GM19035 (cell line): ENCODE measurements around the gene KRT16.
"Not testable (repeated sequence)": the region's sequence is repeated elsewhere in the genome, so short reads cannot be mapped to it uniquely, and the experiment has no call there.

Source experiments
- ATAC-seq: cut with Tn5 transposase; IDR thresholded peaks from one replicate; pipeline ENCODE4 v1.9.1; 2021; ENCODE audit not compliant: unreplicated experiment

The KRT16 gene

DNA sequence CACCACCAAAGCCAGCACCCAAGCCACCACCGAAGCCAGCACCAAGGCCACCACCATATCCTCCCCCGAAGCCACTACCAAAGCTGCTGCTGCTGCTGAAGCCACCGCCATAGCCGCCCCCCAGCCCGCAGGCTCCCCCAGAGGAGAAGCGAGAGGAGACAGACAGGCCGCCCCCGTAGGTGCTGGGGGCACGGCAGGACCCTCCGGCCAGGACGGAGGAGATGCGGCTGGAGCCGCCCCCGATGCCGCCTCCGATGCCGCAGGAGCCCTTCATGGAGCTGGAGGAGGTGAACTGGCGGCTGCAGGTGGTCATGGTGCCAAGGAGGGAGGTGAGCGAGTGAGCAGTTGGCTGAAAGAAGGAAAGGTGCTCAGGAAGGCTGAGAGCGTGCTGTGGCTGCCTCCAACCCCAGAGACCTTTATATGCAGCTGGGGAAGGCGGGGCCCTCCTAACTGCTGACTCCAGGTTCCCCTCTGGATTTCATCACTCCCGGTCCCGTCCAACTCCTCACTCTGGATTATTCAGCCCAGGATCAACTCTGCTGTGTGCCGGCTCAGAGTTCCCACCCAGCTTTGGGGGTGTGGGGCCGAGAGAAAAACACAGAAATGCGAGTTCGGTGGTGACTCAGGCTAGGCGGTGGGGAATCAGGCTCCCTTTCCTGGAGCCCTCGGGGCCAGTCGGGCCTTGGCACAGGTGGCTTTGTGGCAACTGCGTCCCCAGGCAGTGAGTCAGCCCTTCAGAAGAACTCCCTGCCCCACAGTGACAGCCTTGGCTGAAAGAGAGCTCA, at the start of gene KRT16:
TSS of gene KRT16 (minus strand) at position 392 of the 785 bp plus-strand sequence. CDS start at position 313, 79 bp downstream.
- ATAC-seq, result not testable (repeated sequence)

DNA sequence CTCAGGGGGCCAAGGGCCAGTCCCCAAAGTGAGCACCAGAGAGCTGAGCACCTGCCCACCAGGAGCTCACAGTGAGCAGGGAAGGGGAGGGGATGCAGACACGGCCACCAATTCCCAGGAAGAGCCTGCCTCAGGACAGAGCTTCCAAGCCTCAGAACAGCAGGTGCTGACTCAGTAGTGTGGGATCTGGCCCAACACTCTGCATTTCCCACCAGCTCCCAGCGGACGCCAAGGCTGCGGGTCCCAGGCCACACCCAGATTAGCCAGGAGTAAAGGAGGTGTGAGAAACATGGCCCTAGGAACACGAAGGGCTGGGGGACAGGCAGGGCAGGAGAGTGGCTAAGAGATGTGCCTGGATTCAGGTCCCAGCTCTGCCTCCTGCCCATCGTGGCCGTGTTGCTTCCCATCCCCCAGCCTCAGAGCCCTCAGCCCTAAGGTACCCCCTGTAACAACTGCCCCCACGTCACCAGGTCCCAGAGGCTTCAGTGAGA, 47.7 kb upstream of the KRT16 start:
- no peak for ATAC-seq

DNA sequence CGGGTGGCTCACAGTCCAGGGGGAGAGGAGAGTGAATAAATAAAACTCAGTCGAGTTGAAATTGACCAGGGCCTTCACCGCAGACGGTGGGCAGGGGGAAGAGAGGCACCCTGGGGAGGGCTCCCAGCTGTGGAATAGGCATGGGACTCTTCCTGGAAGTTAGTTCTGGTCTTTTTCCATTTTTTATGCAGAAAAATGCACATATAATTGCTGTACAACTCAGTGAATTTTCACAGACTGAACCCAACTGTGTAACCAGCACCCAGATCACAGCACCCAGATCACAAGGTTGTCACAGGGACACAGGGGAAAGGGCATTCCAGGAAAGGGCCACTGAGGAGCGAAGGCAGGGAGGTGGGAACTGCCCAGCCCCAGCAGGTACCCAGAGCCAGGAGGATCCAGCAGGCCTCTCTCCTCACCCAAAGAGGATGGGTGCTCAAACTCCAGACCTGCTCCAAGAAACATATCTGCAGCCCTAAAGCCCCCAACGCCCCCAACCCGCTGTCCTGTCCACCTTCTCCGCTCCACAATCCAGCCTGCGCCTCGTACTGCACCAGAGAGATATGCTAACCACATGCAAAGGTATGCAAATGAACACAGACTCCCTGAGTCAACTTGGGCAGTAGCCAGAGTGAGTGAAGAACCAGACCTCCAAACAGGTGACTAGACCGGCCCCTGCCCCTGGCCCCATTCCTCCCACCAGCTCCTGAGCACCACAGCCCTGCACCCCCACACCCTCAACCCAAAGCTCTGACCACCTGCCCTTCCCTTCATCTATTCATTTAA, 47.1 kb upstream of the KRT16 start:
- ATAC-seq, result no peak

DNA sequence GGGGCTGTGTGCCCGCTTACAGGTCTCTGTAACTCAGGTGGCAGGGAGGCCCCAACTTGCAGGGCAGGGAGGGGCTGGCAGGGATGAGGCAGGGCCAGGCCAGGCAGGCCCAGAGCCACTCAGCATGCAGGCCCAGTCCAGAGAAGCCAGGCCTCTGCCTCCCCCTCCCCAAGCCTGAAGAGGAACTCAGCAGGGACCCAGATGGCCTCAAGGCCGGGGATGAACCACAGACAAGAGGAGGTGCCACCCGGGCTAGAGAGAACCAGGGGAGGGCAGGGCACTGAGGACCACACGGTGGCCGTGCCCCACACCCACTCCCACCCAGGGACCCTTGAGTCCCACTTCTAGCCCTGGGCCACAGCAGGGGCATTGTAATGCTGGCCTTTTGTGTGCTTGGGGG, 46.3 kb upstream of the KRT16 start:
- ATAC-seq, result no peak

DNA sequence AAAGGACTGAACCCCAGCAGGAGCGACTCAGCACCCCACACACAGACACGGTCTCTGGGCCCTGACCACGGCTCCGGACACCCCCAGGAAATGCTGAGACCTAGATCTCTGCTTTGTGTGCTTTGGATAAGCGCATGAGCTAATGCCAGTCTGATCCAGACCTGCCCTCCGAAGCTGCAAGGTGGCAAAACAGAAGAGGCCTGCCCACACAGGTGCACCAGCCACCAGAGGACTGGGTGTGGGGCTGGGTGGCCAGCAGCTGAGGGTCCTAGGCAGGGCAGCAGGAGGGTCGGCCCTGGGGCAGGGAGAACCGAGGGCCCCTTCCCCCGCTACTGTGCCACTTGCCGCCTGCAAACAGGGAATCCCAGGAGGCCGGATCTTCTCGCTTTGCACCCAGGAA, 45.4 kb upstream of the KRT16 start:
- no peak for ATAC-seq

DNA sequence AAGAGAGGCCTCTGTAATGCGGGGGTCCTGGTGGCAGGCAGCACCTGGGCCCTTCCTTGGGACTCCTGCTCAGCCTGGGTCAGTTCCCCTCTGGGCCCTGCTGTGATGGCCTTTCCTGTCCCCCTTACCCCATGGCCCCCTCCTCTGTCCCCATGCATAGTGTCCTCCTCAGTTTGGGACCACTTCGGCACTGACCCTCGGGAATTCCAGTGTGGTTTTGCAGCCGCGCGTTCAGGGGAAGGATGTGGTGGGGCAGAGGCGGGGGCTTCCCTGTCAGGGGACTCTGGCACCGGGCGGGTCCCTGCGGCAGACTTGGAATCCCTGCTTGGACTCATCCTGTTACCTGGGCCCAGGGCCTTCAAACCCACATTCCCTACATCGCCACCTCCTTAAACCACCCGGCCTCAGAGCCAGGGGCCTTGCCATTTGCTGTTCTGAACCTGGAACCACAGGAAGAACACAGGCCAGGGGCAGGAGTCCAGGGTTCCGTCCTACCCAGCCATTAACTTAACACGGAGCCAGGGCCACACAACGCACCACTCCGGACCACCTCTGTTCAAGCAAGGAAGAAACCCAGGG, 44.7 kb upstream of the KRT16 start:
- no peak for ATAC-seq

DNA sequence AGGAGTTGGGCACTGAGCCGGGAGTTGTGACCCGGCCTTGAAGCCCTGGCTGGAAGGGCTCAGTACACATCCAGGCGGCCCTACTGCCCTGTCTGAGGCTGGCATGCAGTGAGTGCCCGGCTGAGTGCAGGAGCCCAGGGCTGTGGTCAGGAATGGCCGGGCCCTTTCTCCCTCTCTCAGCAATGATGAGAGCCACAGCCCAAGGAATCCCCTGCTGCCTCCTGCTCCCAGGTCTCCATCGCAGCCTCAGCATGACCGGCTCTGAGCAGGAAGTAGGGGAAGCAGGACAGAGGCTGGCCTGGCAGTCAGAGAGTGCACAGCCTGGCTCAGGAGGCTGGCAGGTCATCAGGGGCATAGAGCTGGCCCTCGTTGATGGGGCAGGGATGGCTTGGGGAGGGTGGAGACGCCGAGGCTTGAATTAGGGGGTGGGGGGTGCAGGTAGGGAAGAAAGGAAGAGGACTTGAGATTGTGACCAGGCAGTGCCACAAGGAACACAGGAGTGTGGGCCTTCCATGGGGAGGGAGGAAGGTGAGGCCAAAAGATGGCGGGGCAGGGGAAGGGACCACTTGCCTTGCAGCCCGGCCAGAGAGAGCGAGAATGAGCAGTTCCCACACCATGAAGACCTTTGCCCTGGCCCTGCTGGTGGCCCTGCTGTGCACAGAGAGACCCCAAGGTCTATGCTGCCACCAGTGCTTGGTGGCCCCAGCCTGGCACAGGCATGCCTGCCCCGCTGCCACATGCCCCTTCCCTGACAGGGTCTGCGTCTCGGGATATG, 43.9 kb upstream of the KRT16 start:
- no peak for ATAC-seq

DNA sequence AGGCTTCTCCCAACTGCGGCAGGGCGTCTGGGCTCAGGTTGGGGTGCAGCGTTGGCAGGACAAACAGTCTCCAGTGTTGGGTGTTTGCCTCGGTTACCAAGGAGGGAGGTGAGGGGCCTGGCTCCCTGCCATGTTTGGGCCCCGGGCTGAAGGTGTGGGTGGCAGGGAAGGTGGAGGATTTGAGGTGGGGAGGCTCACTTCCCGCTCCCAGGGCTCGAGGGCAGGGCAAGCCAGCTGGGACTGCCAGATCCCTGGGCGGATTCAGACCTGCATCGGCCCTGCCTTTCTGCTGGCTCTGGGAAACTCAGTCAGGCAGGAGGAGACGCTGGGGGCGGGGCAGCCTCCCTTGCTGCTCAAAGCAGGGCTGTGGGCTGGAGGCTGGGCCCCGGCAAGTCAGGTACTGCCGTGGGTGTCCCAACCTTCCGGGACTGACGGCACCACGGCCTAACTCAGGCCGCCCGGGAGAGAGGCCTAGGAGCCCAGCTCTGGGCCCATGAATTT, 43.1 kb upstream of the KRT16 start:
- ATAC-seq, result no peak

DNA sequence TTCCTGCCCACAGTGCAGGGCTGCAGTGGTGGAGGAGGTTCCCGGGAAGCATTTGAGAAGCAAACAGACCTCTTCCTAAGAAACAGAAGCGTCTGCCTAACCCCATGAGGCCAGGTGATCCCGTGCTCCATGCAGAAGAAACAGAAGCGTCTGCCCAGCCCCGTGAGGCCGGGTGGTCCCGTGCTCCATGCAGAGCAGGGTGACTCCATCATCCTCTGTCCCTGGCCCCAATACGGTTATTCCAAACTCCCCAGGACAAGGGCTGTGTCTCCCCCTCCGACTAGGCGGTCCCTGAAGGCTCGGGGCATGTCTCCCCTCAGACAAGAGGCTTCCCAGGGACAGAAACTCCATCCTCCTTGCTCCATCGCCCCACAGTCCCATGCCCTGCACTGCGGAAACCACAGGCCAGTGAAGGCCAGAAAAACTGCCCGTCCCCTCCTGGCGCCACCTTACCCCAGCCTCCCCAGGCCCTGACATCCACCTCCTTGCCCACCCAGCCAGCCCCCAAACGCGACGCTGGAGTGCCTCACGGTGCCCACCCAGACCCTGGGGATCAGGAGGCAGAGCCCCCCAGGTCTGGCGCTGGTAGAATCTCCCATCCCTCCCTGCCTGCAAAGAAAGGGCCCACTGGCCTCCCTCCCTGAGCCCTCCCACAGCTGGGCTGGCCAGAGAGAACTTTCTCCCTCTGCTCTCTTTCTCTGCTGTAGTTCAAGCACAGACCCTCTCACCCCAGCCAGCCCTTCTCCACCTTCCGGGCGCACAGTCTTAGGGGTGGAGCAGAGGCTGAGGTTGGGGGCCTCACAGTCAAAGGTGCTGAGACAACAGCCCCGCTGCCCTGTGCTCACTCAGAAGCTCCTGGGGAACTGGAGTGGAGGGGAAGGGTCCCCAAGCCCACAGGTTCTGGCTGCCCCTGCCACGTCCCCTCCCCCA, 42.4 kb upstream of the KRT16 start:
- no peak for ATAC-seq

DNA sequence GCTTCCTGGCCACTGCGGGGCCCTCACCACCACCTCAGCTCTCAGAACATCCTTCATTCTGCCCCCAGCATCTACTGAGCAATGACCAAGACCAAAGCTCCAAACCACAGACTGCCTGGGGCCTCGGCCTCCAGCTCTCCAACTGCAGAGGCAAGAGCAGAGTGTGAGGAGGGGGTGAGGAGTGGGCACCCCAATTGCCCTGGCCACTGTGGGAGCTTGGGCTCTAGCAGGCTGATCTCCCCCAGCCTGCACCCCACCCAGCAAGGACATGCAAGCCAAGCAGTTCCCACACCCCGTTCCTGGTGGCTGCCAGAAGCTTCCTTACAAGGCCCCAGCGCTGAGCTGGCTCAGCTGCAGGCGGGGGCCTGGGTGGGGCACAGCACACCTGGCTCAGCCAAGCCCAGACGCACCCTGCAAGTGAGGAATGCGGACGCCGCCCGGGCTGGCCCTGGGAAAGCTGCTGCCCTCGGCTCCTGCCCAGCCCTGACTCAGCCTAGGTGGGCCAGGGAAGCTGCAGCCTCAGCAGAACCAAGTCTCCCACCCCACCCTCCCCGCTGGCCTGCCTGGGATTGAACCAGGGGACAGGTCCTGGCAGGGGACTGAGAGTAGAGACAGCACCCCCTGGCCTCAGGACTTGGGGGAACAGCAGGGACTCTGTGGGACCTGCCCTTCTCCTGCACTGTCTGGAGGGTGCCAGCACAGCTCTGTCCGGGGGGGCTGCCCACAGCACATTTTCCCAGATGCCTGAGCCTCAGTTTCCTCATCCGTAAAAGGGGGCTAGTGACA, 41.5 kb upstream of the KRT16 start:
- ATAC-seq, result no peak

DNA sequence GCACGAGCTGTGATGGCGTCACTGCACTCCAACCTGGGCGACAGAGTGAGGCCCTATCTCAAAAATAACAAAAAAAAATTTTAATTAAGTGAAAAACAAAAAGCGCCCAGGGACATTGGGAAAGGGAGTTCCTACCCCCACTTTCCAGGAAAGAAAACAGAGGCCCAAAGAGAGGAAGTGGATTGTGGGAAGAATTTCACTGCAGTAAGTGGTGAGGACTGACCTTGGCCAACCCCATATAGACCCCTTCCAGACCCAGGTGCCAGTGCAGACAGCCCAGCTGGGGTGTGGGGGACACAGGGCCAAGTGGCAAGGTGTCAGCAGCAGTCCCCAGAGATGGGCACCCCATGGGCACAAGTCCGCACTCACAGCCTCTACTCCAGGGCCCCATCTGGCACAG, 40.9 kb upstream of the KRT16 start:
- no peak for ATAC-seq

DNA sequence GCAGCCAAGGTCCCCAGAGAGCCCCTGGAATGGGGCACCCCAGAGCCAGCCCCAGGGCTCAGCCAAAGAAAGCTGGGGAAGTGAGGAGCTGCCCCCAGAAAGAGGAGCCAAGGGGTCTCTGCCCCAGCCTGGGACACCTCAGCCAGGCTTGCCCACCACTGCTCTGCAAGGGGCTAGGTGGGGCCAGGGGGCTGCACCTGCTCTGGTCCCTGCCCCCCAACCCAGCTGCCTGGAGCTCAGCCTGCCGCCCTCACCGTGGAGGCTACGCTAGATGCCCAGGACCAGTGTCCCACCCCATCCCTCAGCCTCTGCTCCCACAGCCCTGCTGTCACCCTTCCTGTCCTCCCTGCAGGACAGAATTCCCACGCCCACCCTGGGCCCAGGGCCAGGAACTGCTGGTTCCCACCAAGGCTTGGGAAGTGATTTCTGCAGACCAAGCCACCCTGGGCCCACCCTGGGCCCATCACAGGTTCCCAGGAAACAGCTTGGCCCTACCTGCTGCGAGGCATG, 39.9 kb upstream of the KRT16 start:
- ATAC-seq, result no peak

DNA sequence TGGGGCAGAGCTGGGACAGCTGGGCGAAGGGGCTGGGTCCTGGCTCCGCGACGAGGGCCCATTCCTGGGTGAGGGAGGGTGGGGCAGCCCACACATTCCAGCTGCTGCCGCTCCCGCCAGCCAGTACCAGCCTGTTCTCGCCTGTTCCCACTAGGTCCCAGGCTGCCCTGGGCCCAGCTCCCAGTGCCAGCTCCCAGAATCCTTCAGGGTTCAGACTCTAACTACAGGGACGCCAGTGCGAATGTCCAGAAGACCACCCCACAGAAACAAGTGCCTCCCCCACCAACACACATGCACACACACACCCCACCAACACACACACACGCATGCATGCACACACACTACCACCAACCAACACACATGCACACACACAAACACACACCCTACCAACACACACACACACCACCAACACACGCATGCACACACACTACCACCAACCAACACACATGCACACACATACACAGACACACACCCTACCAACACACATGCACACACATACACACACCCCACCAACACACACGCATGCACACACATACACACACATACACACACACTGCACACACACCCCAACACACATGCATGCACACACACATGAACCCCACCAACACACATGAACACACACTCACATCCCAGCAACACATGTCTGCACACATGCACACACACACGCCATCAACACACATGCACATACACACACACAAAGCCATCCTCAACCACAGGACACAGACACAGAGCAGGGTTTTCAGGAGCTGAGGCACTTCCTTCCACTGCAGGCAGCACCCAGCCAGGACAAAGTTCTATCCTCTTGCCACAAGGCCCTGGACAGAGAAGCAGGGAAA, 39.3 kb upstream of the KRT16 start:
- no peak for ATAC-seq

DNA sequence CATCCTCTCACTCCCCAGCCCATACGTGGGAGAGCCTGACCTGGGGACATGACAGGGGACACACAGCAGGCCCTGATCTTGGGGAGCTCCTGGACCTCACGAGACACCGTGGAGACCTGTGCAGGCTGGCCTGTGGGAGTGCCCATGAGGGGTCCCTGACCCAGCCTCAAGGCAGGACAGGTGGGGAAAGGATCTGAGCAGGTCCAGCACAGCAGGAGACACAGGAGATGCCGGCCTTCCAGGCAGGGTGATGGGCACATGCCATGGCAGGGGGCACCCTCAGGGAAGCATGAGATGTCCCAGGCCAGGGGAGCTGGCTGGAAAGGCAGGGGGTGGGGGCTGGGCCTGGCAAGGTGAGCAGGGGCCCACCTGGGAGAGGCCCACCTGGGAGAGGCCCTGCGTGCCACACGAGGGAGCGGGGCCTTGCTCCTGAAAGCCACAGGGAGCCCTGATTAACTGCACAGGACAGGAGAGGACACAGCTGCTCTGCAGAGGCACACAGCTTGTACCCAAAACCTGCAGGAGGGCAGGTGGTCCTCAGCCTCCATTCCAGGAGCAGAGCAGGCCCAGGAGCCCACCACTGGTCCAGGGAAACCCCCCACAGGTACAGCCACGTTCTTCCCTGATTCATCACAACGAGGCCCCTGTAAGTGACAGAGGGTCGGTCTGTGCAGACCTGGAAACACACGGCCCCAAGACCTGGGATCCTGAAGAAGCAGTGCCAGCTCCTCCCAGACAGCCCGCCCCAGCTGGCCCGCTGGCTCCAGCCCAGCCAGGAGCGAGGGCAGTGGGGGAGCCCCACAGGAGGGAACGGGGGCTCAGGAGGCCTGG, 38.4 kb upstream of the KRT16 start:
- no peak for ATAC-seq

DNA sequence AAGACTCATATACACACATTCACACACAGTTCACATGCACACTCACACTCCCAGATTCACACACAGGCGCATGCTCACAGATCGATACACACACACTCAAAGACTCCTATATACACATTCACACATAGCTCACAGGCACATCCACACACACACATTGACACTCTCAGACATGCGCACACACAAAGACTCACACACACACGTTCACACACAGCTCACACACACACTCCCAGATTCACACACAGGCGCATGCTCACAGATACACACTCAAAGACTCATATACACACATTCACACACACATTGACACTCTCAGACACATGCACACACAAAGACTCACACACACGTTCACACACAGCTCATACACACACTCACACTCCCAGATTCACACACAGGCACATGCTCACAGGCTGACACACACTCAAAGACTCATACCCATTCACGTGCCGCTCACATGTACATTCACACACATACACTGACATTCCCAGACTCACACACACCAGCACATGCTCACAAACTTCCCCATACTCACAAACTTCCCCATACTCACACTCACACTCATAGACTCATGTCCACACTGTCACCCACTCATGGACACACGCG, 37.5 kb upstream of the KRT16 start:
- no peak for ATAC-seq

DNA sequence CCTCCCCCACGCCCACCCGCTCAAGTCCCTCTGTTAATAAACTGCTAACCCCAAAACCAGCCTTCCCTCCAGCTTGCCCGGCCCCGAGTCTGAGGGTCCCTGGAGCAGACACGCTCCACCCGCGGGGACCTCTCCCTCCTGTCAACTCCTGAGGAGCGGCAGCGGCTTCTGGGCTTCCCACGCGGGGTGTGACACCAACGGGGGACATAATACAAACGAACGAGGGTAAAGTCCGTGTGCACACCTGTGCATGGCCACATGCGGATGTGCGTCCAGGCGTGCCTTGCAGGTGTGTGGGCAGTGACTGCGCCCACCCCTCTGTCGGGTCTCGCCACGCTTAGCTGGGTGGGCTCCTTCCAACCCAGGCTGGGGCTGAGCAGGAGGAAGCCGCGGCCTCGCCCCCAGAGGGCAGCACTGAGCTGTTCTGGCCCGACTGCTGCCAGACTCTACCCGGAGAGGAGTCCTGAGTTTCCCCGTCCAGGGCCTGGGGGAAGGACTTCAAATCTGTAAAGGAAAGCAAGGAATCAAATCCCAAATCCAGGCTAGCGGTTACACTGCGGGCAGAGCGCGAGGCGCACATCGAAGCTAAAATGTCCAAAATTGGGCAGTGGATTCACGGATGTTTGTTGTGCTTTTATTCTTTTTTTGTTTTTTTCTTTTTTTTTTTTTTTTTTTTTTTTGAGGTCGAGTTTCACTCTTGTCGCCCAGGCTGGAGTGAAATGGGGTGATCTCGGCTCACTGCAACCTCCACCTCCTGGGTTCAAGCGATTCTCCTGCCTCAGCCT, 36.0 kb upstream of the KRT16 start:
- ATAC-seq, result peak; percentile 55
